Ectodermal cell (in vitro differentiated cells): ENCODE measurements around the gene LYRM4.

Experiments used
- H3K27ac ChIP-seq: 2 replicates; pipeline ENCODE4 v1.7.0; 2013; ENCODE audit warnings: mild to moderate bottlenecking, low read depth, low read length; ENCODE audit not compliant: insufficient read depth, poor library complexity, severe bottlenecking
- H3K27me3 ChIP-seq: 2 replicates; pipeline ENCODE4 v1.7.0; 2013; ENCODE audit warnings: mild to moderate bottlenecking, low read length; ENCODE audit not compliant: insufficient read depth, control insufficient read depth, poor library complexity, severe bottlenecking
- H3K36me3 ChIP-seq: one replicate; pipeline ENCODE4 v1.7.0; 2013; ENCODE audit warnings: low read length; ENCODE audit not compliant: control insufficient read depth, insufficient read depth
- H3K4me1 ChIP-seq: one replicate; pipeline ENCODE4 v1.7.0; 2013; ENCODE audit warnings: low read length; ENCODE audit not compliant: control insufficient read depth, insufficient read depth
- H3K4me3 ChIP-seq: 2 replicates; pipeline ENCODE4 v1.7.0; 2013; ENCODE audit warnings: low read depth, low read length, control low read depth; ENCODE audit not compliant: insufficient read depth
- H3K9me3 ChIP-seq: 2 replicates; pipeline ENCODE4 v1.7.0; 2013; ENCODE audit warnings: mild to moderate bottlenecking, low read length, moderate library complexity; ENCODE audit not compliant: control insufficient read depth
- WGBS, 2 experiments: methylation state at CpG; one replicate each; pipeline ENCODE4 v1.1.7; 2013; ENCODE audit warnings: missing lambda C conversion rate in 2 of 2; 5-methylcytosine and 5-hydroxymethylcytosine counted together

Gene LYRM4

GRCh38 chr6:5211492-5211891, 49.3 kb downstream of the LYRM4 start:
- H3K4me3 ChIP-seq = no peak overlapping the region
- no peaks in the 10 kb centered on the region for H3K9me3 ChIP-seq
- H3K27ac ChIP-seq = no peak overlapping the region
- 100% methylated on average over 1 of the region's 1 CpG for WGBS, 2 experiments
- no peaks in the 10 kb centered on the region for H3K36me3 ChIP-seq
- H3K27me3 ChIP-seq = no peaks in the 10 kb centered on the region
- H3K4me1 ChIP-seq = no peaks in the 10 kb centered on the region

GRCh38 chr6:5208471-5208971, 52.2 kb downstream of the LYRM4 start:
- Histone ChIP-seq H3K4me1 (peaks cover 20% of the 10 kb centered on the region), H3K36me3 (no peaks in the 10 kb centered on the region), H3K9me3 (no peaks in the 10 kb centered on the region), H3K27me3 (no peaks in the 10 kb centered on the region), H3K27ac (no peak overlapping the region), H3K4me3 (no peak overlapping the region)
- WGBS, 2 experiments = 95 to 98% methylated on average over 5 of the region's 5 CpGs

- Histone ChIP-seq H3K4me3 (no peak overlapping the region), H3K4me1 (peaks cover 20% of the 10 kb centered on the region), H3K9me3 (no peaks in the 10 kb centered on the region), H3K36me3 (no peaks in the 10 kb centered on the region), H3K27ac (no peak overlapping the region), H3K27me3 (no peaks in the 10 kb centered on the region)
- WGBS, 2 experiments = 93 to 99% methylated on average over 2 of the region's 2 CpGs
These were observed 52.7 kb downstream of the LYRM4 start for GRCh38 chr6:5208057-5208456.

- no peaks in the 10 kb centered on the region for H3K36me3 ChIP-seq
- H3K27ac ChIP-seq = no peak overlapping the region
- peaks cover 20% of the 10 kb centered on the region for H3K4me1 ChIP-seq
- WGBS, 2 experiments = 86 to 95% methylated on average over 4 to 6 of the region's 6 CpGs
- H3K4me3 ChIP-seq = no peak overlapping the region
- no peaks in the 10 kb centered on the region for H3K27me3 ChIP-seq
- H3K9me3 ChIP-seq = no peaks in the 10 kb centered on the region
These were observed 53.7 kb downstream of the LYRM4 start for GRCh38 chr6:5206920-5207561.

- H3K36me3 ChIP-seq = no peaks in the 10 kb centered on the region
- H3K27ac ChIP-seq = no peak overlapping the region
- WGBS, 2 experiments = 84 to 90% methylated on average over 7 of the region's 7 CpGs
- H3K4me3 ChIP-seq = no peak overlapping the region
- H3K9me3 ChIP-seq = no peaks in the 10 kb centered on the region
- H3K27me3 ChIP-seq = no peaks in the 10 kb centered on the region
- H3K4me1 ChIP-seq = peaks cover 20% of the 10 kb centered on the region
These were observed 54.6 kb downstream of the LYRM4 start for GRCh38 chr6:5205877-5206850.

GRCh38 chr6:5205035-5205507, 55.7 kb downstream of the LYRM4 start:
- 84 to 87% methylated on average over 6 of the region's 6 CpGs for WGBS, 2 experiments
- Histone ChIP-seq H3K36me3 (no peaks in the 10 kb centered on the region), H3K4me3 (no peak overlapping the region), H3K9me3 (no peaks in the 10 kb centered on the region), H3K27me3 (no peaks in the 10 kb centered on the region), H3K27ac (no peak overlapping the region), H3K4me1 (peaks cover 20% of the 10 kb centered on the region)

- Histone ChIP-seq H3K9me3 (no peaks in the 10 kb centered on the region), H3K36me3 (no peaks in the 10 kb centered on the region), H3K27ac (no peak overlapping the region), H3K4me3 (no peak overlapping the region), H3K4me1 (peaks cover 20% of the 10 kb centered on the region), H3K27me3 (no peaks in the 10 kb centered on the region)
- WGBS, 2 experiments = 83 to 85% methylated on average over 4 of the region's 4 CpGs
These were observed 56.4 kb downstream of the LYRM4 start for GRCh38 chr6:5204376-5204775.

- H3K9me3 ChIP-seq = no peaks in the 10 kb centered on the region
- no peaks in the 10 kb centered on the region for H3K27me3 ChIP-seq
- H3K36me3 ChIP-seq = no peaks in the 10 kb centered on the region
- H3K4me3 ChIP-seq = no peak overlapping the region
- 78 to 79% methylated on average over 10 of the region's 10 CpGs for WGBS, 2 experiments
- H3K4me1 ChIP-seq = peaks cover 20% of the 10 kb centered on the region
- no peak overlapping the region for H3K27ac ChIP-seq
These were observed 57.2 kb downstream of the LYRM4 start for GRCh38 chr6:5203546-5203945.

GRCh38 chr6:5202941-5203340, 57.8 kb downstream of the LYRM4 start:
- Histone ChIP-seq H3K4me3 (no peak overlapping the region), H3K36me3 (no peaks in the 10 kb centered on the region), H3K9me3 (no peaks in the 10 kb centered on the region), H3K4me1 (peaks cover 20% of the 10 kb centered on the region), H3K27me3 (no peaks in the 10 kb centered on the region), H3K27ac (no peak overlapping the region)
- WGBS, 2 experiments = 95% methylated on average over 7 of the region's 7 CpGs

- H3K27me3 ChIP-seq = no peaks in the 10 kb centered on the region
- H3K27ac ChIP-seq = no peak overlapping the region
- peaks cover 20% of the 10 kb centered on the region for H3K4me1 ChIP-seq
- no peak overlapping the region for H3K4me3 ChIP-seq
- no peaks in the 10 kb centered on the region for H3K36me3 ChIP-seq
- no peaks in the 10 kb centered on the region for H3K9me3 ChIP-seq
These were observed 58.5 kb downstream of the LYRM4 start for GRCh38 chr6:5202206-5202605.
